Memory B cell (primary cell): Measurements from ENCODE around the gene SIK3.

ENCODE experiments used
- ATAC-seq: fragments of 150-1000 bp; cut with Tn5 transposase; 2 replicates; pipeline ENCODE4 v1.10.0; 2021; ENCODE audit warnings: low read depth, mild to moderate bottlenecking, moderate library complexity
- DNase-seq, 2 donors: peaks; one replicate each; pipeline ENCODE4 v3.0.0; 2022; ENCODE audit warnings: low spot score in 2 of 2
- H3K27ac Mint-ChIP-seq: one replicate; pipeline ENCODE4 v1.8.0; 2022; ENCODE audit warnings: mild to moderate bottlenecking, moderate library complexity, mixed read lengths
- H3K27me3 Mint-ChIP-seq: one replicate; pipeline ENCODE4 v1.8.0; 2022; ENCODE audit warnings: mixed read lengths
- H3K36me3 Mint-ChIP-seq: one replicate; pipeline ENCODE4 v1.8.0; 2022; ENCODE audit warnings: mild to moderate bottlenecking, mixed read lengths
- H3K4me1 Mint-ChIP-seq: one replicate; pipeline ENCODE4 v1.8.0; 2022; ENCODE audit warnings: mixed read lengths
- H3K4me3 Mint-ChIP-seq: one replicate; pipeline ENCODE4 v1.8.0; 2022; ENCODE audit warnings: mild to moderate bottlenecking, moderate library complexity, mixed read lengths
- H3K9me3 Mint-ChIP-seq: one replicate; pipeline ENCODE4 v1.8.0; 2022; ENCODE audit warnings: mixed read lengths

Gene SIK3

DNA sequence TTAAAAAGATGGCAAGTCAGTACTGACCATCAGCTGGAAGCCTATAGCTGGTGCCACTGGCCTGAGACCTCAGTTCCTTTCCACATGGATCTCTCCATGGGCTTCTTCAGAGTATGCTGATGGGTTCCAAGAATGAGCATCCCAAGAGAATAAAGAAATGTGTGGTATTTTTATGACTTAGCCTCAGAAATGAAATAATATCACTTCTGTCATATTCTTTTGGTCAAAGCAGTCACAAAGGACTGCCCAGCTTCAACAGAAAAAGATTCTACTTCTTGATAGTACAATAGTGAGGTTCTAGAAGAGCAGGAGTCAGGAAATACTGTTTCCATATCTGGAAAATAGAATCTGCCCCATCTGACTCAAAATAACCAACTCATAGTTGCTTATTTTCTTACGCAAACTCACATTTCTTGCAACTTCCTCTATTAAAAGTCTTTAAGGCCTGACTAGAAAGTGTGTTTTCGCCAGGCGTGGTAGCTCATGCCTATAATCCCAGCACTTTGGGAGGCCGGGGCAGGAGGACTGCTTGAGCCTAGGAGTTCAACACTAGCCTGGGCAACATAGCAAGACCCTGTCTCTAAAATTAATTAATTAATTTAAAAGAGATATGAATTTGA is 116.9 kb downstream of the SIK3 start:
- DNase-seq (no peak), ATAC-seq (no peak)
- H3K27ac Mint-ChIP-seq = peak overlapping the region; percentile 95

DNA sequence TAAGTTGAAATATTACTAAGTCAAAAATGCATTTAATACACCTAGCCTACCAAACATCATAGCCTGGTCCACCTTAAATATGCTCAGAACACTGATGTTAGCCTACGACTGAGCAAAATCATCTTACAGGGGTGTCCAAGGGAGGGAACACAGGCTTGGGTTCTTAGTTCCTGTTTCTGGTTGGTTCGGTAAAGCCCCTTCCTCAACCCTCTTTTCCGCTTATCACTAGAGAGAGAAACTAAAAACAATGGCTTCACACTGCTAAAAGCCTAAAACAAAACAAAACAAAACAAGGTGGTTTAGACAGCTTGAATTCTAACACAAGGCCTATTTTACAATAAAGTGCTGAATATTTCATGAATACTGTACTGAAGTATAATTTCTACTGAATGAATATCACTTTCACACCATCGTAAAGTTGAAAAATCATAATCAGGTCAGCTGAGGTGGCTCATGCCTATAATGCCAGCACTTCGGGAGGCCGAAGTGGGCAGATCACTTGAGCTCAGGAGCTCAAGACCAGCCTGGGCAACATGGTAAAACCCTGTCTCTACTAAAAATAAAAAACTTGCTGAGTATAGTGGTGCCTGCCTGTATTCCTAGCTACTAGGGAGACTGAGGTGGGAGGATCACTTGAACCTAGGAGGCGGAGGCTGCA is 118.0 kb downstream of the SIK3 start:
- Mint-ChIP-seq H3K27me3 (no peaks in the 10 kb centered on the region), H3K4me1 (peaks cover 34% of the 10 kb centered on the region), H3K9me3 (no peaks in the 10 kb centered on the region), H3K4me3 (peak overlapping the region; percentile 82), H3K36me3 (peaks cover 6% of the 10 kb centered on the region), H3K27ac (peak overlapping the region; percentile 95)
- ATAC-seq (peak; percentile 99), DNase-seq (peak in 1 of 2 donors; percentile 63)

More for the DNA sequence above, 116.9 kb downstream of the SIK3 start:
- Mint-ChIP-seq H3K36me3 (peaks cover 2% of the 10 kb centered on the region), H3K4me1 (peaks cover 39% of the 10 kb centered on the region), H3K4me3 (peak overlapping the region; percentile 61), H3K9me3 (no peaks in the 10 kb centered on the region), H3K27me3 (no peaks in the 10 kb centered on the region)

DNA sequence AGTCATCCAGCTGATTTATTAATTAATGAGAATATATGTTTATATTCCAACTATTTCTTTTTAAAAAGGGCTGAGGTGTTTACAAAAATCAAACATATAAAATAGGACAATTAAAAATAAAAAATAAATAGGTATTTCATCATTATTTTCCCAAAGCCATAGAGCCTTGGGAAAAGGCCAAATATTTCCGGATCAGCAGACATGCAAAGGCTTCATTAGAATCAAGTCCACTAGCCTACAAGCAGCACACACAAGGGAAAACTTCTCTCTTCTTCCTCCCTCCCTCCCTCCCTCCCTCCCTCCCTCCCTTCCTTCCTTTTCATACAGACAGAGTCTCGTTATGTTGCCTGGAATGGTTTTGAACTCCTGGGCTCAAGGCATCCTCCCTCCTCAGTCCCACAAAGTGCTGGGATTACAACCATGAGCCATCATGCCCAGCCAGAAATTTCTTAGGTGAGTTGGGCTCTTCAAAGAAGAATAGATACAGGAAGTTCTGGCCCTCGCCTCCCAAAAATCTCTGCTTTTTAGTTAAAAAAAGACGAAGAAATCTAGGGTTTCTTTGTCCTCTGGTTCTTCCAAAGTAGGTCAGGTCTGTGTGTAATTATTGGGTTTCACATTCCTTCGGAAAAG is 121.2 kb downstream of the SIK3 start:
- no peak overlapping the region for H3K4me3 Mint-ChIP-seq
- H3K27me3 Mint-ChIP-seq = no peaks in the 10 kb centered on the region
- H3K36me3 Mint-ChIP-seq = peaks cover 7% of the 10 kb centered on the region
- peaks cover 31% of the 10 kb centered on the region for H3K4me1 Mint-ChIP-seq
- no peak overlapping the region for H3K27ac Mint-ChIP-seq
- H3K9me3 Mint-ChIP-seq = no peaks in the 10 kb centered on the region
- DNase-seq (no peak), ATAC-seq (no peak)

DNA sequence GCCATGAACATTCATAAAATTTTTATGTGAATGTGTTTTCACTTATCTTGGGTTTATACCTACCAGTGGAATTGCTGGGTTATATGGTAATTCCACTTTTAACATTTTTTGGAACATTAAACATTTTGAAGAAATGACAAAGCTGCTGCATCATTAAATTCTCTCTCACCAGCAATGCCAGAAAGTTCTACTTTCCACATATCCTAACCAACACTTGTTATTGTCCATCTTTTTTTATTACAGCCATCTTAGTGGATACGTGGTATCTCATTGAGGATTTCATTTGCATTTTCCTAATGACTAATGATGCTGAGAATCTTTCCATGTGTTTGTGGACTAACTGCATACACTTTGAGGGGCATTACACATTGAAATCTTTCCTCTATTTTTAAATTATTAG is 122.6 kb downstream of the SIK3 start:
- Mint-ChIP-seq H3K9me3 (no peaks in the 10 kb centered on the region), H3K4me1 (peaks cover 24% of the 10 kb centered on the region), H3K27me3 (no peaks in the 10 kb centered on the region), H3K36me3 (peaks cover 10% of the 10 kb centered on the region), H3K27ac (no peak overlapping the region), H3K4me3 (no peak overlapping the region)
- no peak for ATAC-seq
- DNase-seq = no peak

DNA sequence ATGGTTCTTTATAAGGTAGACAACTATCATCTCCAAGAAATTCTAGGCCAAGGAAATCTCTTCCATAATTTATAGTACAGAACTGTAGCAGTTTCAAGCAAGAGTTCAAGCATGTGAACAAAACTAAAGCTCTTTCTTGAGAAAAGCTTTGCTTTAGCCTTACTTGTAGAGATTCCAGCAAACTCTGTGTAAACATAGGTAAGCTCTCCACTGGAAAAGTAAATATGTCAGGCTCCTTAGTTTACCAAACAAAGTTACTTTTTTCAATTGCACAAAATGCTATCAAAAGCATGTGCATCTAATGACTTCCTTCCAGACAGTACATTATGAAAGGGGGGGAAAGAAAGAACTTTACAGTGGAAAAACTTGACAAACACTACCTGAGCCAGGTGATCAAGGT is 125.0 kb downstream of the SIK3 start:
- peaks cover 10% of the 10 kb centered on the region for H3K36me3 Mint-ChIP-seq
- H3K4me3 Mint-ChIP-seq = no peak overlapping the region
- peak overlapping the region; percentile 50 for H3K27ac Mint-ChIP-seq
- no peak for DNase-seq
- no peaks in the 10 kb centered on the region for H3K9me3 Mint-ChIP-seq
- peaks cover 21% of the 10 kb centered on the region for H3K4me1 Mint-ChIP-seq
- H3K27me3 Mint-ChIP-seq = no peaks in the 10 kb centered on the region
- no peak for ATAC-seq

DNA sequence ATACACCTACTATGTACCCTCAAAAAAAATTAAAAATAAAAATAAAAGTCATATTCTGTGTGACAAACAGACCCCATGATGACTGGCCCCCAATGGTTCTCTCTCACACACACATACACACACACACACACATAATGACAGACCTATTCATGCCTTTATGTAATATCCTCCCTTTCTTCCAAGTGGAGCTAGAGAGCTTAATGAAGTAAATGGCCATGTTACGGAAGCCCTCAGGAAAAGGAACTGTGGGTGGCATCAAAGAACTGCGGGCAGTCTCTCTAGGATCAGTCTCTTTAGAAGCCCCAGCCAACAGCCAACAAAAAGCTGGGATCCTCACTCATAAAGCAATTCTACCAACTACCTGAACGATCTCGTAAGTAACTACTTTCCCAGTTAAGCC is 125.5 kb downstream of the SIK3 start:
- Mint-ChIP-seq H3K4me3 (no peak overlapping the region), H3K27me3 (no peaks in the 10 kb centered on the region), H3K4me1 (peaks cover 21% of the 10 kb centered on the region), H3K36me3 (peaks cover 9% of the 10 kb centered on the region), H3K9me3 (no peaks in the 10 kb centered on the region), H3K27ac (peak overlapping the region; percentile 50)
- ATAC-seq = no peak
- DNase-seq = no peak

DNA sequence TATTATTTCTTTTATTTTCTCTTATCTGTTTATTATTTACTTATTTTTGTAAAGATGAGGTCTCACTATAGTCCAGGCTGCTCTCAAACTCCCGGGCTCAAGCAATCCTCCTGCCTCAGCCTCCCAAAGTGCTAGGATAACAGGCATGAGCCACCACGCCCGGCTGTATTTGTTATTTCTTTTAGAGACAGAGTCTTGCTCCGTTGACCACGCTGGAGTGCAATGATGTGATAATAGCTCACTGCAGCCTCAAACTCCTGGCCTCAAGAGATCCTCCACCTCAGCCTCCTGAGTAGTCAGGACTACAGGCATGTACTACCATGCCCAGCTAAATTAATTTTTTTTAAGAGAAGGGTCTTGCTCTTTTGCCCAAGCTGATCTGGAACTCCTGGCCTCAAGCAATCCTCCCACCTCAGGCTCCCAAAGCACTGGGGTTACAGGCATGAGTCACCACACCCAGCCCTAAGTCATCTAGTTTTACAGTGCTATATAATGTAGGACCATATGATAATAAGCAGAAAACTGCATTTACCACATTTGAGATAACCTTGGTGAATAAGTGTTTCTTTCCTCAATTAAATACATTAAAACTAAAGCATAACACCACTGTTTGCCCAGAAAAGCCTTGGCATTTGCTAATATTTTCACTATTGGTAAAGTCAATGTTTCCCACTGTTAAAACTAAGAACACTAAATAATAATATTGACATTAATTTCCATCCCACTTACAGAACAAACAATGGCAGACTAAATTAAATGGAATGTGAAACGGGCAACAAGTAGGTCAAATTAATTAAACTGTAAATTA is 127.5 kb downstream of the SIK3 start:
- H3K27ac Mint-ChIP-seq = peak overlapping the region; percentile 28
- no peak for ATAC-seq
- H3K9me3 Mint-ChIP-seq = no peaks in the 10 kb centered on the region
- no peak for DNase-seq
- H3K4me1 Mint-ChIP-seq = peaks cover 24% of the 10 kb centered on the region
- no peak overlapping the region for H3K4me3 Mint-ChIP-seq
- no peaks in the 10 kb centered on the region for H3K27me3 Mint-ChIP-seq
- H3K36me3 Mint-ChIP-seq = peaks cover 6% of the 10 kb centered on the region

DNA sequence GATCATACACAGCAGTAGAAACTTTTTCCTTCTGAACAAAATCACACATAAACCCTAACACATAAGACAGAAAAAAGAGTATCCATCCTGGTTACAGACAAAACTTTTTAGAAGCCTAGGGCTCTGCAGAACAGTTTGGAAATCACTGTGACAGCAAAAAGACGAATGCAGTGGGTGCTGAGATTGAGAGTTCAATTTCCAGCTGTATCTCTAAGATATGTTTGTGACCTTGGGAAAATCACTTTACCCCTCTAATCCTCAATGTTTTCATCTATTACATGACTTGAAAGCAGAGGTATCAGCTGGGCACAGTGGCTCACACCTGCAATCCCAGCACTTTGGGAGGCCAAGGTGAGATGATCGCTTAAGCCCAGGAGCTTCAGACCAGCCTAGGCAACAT is 128.5 kb downstream of the SIK3 start:
- Mint-ChIP-seq H3K36me3 (peaks cover 5% of the 10 kb centered on the region), H3K27ac (peak overlapping the region; percentile 32), H3K4me3 (no peak overlapping the region), H3K27me3 (no peaks in the 10 kb centered on the region), H3K4me1 (peaks cover 25% of the 10 kb centered on the region), H3K9me3 (no peaks in the 10 kb centered on the region)
- ATAC-seq (no peak), DNase-seq (no peak)

DNA sequence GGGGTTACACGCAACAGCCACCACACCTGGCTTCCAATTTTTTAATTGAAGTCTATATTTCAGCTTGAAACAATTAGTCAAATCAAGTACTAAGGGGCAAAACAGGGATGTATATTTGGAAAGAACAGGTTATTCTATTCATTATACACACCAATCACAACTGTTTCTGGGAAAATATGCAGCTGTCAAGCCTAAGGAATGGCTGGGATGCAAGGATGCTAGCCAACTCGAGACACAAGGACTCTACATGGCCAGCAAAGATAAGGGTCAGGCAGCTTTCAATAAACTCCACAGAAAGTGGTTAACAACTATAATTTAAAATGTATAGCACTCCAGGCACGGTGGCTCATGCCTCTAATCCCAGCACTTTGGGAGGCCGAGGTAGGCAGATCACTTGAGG is 134.0 kb downstream of the SIK3 start:
- H3K9me3 Mint-ChIP-seq = no peaks in the 10 kb centered on the region
- ATAC-seq = no peak
- H3K4me1 Mint-ChIP-seq = peaks cover 23% of the 10 kb centered on the region
- no peak overlapping the region for H3K27ac Mint-ChIP-seq
- peaks cover 1% of the 10 kb centered on the region for H3K36me3 Mint-ChIP-seq
- DNase-seq = no peak
- no peaks in the 10 kb centered on the region for H3K27me3 Mint-ChIP-seq
- no peak overlapping the region for H3K4me3 Mint-ChIP-seq

DNA sequence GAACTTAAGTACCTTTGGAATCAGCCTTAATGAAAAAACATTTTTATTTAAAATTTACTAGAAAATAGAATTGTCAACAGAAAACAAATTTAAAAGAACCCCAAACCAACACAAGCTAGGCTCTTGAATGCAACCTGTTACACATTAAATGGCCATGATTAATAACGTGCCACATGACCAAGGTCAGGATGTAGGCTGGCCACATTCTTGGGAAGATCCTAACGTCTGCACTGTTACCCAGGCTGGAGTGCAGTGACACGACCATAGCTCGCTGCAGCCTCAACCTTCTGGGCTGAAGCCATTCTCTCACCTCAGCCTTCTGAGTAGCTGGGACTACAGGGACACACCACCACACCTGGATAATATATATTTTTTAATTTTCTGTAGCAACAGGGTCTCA is 134.4 kb downstream of the SIK3 start:
- ATAC-seq (no peak), DNase-seq (no peak)
- peaks cover 1% of the 10 kb centered on the region for H3K36me3 Mint-ChIP-seq
- no peaks in the 10 kb centered on the region for H3K9me3 Mint-ChIP-seq
- no peaks in the 10 kb centered on the region for H3K27me3 Mint-ChIP-seq
- no peak overlapping the region for H3K4me3 Mint-ChIP-seq
- peaks cover 27% of the 10 kb centered on the region for H3K4me1 Mint-ChIP-seq
- no peak overlapping the region for H3K27ac Mint-ChIP-seq

DNA sequence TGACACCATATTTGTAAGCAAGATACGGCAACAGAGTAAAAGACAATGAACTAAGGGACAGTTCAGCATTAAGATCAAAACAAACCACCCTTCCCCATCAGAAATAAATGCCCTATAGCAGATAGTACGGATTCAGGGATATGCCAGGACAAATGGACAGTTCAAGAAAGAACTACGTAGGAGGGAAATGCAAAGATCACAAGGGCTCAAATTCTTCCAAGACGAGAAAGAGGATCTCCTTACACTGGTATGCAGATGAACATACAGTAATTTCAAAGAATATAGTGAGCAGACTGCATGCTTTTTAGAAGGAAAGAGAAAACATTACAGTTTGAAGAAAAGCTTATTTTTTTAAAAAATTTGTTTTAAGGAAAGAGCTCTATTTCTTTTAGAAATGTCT is 136.1 kb downstream of the SIK3 start:
- Mint-ChIP-seq H3K27me3 (no peaks in the 10 kb centered on the region), H3K36me3 (peaks cover 6% of the 10 kb centered on the region), H3K4me3 (no peak overlapping the region), H3K9me3 (no peaks in the 10 kb centered on the region), H3K4me1 (peaks cover 32% of the 10 kb centered on the region), H3K27ac (no peak overlapping the region)
- DNase-seq (no peak), ATAC-seq (no peak)

DNA sequence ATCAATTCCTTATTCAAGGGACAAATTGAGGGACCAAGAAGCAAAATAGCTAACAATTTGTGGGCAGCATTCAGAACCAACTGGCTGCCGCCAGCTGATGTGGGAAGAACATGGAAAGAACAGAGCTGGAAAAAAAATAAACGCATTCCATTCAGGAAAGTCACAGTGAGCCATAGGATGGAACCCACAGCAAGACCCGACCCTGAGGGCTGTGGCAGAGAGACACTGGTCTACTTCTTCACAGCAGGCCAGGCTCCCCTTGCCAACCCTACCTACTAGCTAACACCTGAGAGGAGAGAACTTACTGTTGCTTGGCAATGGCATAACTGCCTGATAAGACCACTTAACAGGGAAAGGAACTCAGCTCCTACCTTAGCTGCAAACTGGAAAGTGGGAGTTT is 137.3 kb downstream of the SIK3 start:
- H3K4me1 Mint-ChIP-seq = peaks cover 37% of the 10 kb centered on the region
- H3K36me3 Mint-ChIP-seq = peaks cover 9% of the 10 kb centered on the region
- ATAC-seq (no peak), DNase-seq (no peak)
- H3K4me3 Mint-ChIP-seq = no peak overlapping the region
- no peaks in the 10 kb centered on the region for H3K9me3 Mint-ChIP-seq
- no peak overlapping the region for H3K27ac Mint-ChIP-seq
- no peaks in the 10 kb centered on the region for H3K27me3 Mint-ChIP-seq

DNA sequence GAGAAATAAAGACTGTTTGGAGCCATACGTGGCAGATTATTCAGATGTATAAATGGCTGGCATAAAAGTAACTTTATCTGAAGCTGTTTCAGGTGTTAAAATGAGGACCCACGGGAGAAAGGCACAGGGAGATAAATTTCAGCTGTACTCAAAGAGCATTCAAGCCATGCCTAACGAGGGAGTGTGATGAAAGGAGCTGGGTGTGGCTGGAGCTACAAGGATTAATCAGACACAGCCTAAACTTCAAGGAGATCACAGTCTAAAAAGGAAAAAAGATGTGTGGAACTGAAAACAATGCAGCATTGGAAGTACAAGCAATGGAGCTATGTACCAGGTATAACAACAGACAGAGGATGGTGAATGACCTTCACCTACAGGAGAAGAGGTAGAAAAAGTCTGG is 140.0 kb downstream of the SIK3 start:
- Mint-ChIP-seq H3K27me3 (no peaks in the 10 kb centered on the region), H3K9me3 (no peaks in the 10 kb centered on the region), H3K36me3 (peaks cover 9% of the 10 kb centered on the region), H3K4me1 (peaks cover 41% of the 10 kb centered on the region), H3K27ac (peak overlapping the region; percentile 53), H3K4me3 (no peak overlapping the region)
- no peak for ATAC-seq
- DNase-seq = no peak

DNA sequence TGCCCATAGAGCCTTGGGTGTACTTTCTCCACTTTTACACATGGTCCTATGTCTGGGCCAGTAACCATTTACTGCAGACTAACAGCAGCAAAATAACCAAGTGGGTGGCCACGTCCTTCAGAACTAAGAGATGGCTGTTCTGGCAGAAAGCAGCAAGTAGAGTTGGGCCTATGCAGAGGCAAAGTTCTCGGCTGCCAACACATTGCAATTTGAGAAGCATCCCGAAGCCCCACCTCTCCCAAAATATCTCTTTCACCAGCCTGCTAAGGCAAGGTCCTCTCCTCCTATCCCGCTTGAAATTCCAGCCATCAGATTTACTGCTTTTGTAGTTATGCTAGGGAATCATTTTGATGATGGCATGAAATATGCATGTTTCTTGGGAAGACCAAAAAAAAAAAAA is 142.3 kb downstream of the SIK3 start:
- Mint-ChIP-seq H3K4me3 (no peak overlapping the region), H3K36me3 (peaks cover 17% of the 10 kb centered on the region), H3K9me3 (no peaks in the 10 kb centered on the region), H3K27ac (peak overlapping the region; percentile 78), H3K4me1 (peaks cover 35% of the 10 kb centered on the region), H3K27me3 (no peaks in the 10 kb centered on the region)
- DNase-seq = no peak
- ATAC-seq = no peak
